ACC112 (cell line): ENCODE data around the gene FOXL3.
"Not testable (repeated sequence)": the region's sequence is repeated elsewhere in the genome, so short reads cannot be mapped to it uniquely, and the experiment has no call there.

ENCODE experiments used
- H2AFZ ChIP-seq: fragments of 200-600 bp; sonication (generic); one replicate; pipeline ENCODE4 v1.6.0; 2017; ENCODE audit warnings: antibody characterized with exemption, low read length; ENCODE audit not compliant: unreplicated experiment
- H3K27ac ChIP-seq: fragments of 200-600 bp; sonication (generic); 2 replicates; pipeline ENCODE4 v1.5.1; 2014; ENCODE audit warnings: low read depth, mild to moderate bottlenecking, antibody characterized with exemption, low read length, moderate library complexity
- H3K27me3 ChIP-seq: fragments of 200-600 bp; sonication (generic); 2 replicates; pipeline ENCODE4 v1.6.1; 2014; ENCODE audit warnings: mild to moderate bottlenecking, antibody characterized with exemption, low read length, moderate library complexity, mixed read lengths; ENCODE audit not compliant: insufficient read depth
- H3K36me3 ChIP-seq: fragments of 200-600 bp; sonication (generic); 2 replicates; pipeline ENCODE4 v1.6.1; 2016; ENCODE audit warnings: mild to moderate bottlenecking, antibody characterized with exemption, low read length, moderate library complexity, mixed read lengths; ENCODE audit not compliant: insufficient read depth
- H3K4me1 ChIP-seq: fragments of 200-600 bp; sonication (generic); one replicate; pipeline ENCODE4 v1.6.1; 2016; ENCODE audit warnings: low read length, mixed read lengths; ENCODE audit not compliant: insufficient read depth, unreplicated experiment, control insufficient read depth
- H3K4me3 ChIP-seq: fragments of 200-600 bp; sonication (generic); 2 replicates; pipeline ENCODE4 v1.5.1; 2014; ENCODE audit warnings: mild to moderate bottlenecking, low read depth, low read length
- H3K79me2 ChIP-seq: fragments of 200-600 bp; sonication (generic); one replicate; pipeline ENCODE4 v1.6.0; 2016; ENCODE audit warnings: low read length; ENCODE audit not compliant: control insufficient read depth, unreplicated experiment, insufficient read depth

FOXL3 gene

DNA sequence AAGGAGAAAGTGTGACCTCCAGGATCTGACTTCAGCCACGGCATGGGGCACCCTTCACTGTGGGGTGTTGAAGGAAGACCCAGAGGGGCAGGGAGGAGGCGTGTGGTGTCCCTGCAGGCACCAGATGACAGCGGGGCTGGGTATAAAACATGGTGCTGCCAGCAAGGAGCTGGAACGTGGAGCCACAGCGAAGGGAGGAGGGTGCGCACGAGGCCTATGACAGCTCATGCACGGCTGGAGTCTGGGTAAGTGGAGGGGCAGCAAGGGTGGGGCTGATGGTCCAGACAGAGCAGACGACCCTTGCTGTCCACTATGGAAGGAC lies 27.8 kb upstream of the FOXL3 start:
- no peak overlapping the region for H2AFZ ChIP-seq
- no peak overlapping the region for H3K4me3 ChIP-seq
- H3K27me3 ChIP-seq: no peaks in the 10 kb centered on the region

DNA sequence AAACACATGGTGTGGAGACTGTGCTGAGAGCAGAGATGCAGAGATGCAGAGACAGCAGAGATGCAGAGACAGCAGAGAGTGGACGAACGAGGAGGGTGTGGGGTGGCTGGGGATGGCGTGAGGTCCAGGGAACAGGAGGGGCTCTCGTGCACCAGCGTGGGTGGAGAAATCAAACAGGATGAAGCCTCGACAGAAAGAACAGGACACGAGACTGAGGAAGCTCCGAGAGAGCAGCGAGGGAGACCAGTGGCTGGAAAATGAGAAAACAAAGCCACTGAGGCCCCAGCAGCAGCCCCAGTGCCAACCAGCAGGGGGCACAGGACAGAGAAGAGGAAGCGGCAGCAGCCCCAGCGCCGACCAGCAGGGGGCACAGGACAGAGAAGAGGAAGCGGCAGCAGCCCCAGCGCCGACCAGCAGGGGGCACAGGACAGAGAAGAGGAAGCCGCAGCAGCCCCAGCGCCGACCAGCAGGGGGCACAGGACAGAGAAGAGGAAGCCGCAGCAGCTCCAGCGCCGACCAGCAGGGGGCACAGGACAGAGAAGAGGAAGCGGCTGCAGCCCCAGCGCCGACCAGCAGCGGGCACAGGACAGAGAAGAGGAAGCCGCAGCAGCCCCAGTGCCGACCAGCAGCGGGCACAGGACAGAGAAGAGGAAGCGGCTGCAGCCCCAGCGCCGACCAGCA lies 27.2 kb upstream of the FOXL3 start:
- peaks cover 41% of the 10 kb centered on the region for H3K36me3 ChIP-seq
- not testable (repeated sequence) for H3K4me1 ChIP-seq, H3K4me3 ChIP-seq, H2AFZ ChIP-seq, H3K27ac ChIP-seq, H3K79me2 ChIP-seq, H3K27me3 ChIP-seq

More for the DNA sequence above, 27.8 kb upstream of the FOXL3 start:
- no peaks in the 10 kb centered on the region for H3K4me1 ChIP-seq
- H3K36me3 ChIP-seq: peaks cover 45% of the 10 kb centered on the region
- H3K27ac ChIP-seq: no peak overlapping the region
- no peaks in the 10 kb centered on the region for H3K79me2 ChIP-seq

DNA sequence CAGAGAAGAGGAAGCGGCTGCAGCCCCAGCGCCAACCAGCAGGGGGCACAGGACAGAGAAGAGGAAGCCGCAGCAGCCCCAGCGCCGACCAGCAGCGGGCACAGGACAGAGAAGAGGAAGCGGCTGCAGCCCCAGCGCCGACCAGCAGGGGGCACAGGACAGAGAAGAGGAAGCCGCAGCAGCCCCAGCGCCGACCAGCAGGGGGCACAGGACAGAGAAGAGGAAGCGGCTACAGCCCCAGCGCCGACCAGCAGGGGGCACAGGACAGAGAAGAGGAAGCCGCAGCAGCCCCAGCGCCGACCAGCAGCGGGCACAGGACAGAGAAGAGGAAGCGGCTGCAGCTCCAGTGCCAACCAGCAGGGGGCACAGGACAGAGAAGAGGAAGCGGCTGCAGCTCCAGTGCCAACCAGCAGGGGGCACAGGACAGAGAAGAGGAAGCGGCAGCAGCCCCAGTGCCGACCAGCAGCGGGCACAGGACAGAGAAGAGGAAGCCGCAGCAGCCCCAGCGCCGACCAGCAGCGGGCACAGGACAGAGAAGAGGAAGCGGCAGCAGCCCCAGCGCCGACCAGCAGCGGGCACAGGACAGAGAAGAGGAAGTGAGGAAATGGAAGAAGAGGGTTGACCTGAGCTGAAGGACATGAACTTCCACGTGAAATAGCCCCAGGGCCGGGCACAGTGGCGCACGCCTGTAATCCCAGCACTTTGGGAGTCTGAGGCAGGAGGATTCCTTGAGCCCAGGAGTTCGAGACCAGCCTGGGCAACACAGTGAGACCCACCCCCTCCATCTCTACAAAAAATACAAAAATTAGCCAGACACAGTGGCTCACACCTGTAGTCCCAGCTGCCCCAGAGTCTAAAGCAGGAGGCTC lies 26.3 kb upstream of the FOXL3 start:
- not testable (repeated sequence) for H3K4me3 ChIP-seq, H2AFZ ChIP-seq, H3K27ac ChIP-seq, H3K79me2 ChIP-seq, H3K27me3 ChIP-seq, H3K4me1 ChIP-seq
- H3K36me3 ChIP-seq: peaks cover 34% of the 10 kb centered on the region

DNA sequence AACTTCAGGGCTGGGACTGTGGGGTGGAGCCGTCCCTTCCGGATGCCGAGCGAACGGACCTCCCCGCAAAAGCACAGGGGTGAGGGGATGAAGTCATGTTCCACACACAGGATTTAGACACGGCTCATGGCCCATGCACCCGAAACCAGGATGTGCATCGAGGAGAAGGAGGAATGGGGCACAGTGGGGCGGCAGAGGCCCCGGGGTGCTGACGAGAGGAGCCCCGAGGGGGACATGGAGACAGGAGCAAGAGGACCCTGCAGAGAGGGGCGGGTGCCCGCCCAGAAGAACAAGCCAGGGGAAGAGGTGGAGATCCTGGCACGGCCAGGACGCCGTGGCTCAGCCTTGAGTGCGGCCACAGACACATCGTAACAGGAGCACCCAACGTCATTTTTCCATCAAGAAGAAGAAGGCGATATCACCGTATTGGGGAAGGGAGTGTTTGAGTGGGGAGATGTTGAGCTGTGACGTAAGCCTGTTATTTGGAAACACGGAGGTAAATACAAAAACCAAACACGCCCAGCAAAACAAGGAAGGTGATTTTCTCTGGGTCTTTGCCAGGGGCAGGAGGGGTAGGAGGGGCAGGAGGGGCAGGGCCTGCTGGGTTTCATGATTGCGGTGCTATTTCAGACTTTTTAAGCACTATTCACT lies 25.3 kb upstream of the FOXL3 start:
- Histone ChIP-seq H3K27me3 (no peaks in the 10 kb centered on the region), H3K4me1 (no peaks in the 10 kb centered on the region)

DNA sequence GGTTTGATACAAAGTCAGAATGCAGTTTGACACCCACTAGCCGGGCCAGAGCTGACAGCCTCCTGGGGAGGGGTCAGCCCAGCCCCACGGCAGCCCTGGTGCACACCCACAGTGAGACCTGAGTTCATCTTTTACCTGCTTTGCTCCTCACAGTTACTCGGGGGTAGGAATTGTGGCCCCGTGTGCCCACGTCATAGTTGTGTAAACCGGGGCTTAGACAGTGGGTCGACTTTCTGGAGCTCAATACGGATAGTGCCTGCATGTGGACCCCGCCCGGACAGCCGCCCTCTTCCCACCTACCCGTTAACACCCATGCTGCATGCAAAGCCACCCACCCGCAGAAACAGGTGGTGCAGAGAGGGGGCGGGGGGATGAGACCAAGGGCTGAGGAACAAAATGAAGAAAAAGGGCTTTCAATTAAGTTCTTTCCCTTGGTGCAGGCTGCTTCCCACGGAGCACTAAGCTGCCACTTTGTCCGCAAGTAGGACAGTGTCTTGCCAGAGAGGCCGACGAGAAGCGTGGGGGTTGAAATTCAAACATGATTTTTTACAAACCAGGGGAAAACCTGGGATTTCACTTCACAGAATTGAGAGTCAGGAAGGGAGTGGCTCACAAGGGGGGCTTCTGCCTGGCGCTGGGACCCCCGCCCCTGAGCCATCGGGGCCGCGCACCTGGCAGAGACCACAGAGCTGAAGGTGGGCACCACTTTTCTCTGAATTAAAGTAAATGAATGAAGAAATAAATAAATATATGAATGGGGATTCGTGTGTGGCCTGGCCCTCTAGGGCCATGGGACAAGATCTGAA lies 24.6 kb upstream of the FOXL3 start:
- peaks cover 17% of the 10 kb centered on the region for H3K36me3 ChIP-seq
- H3K4me3 ChIP-seq: no peak overlapping the region
- H3K79me2 ChIP-seq: no peaks in the 10 kb centered on the region

More for the DNA sequence above, 25.3 kb upstream of the FOXL3 start:
- H3K27ac ChIP-seq: no peak overlapping the region
- H2AFZ ChIP-seq: no peak overlapping the region
- H3K36me3 ChIP-seq: peaks cover 24% of the 10 kb centered on the region
- no peaks in the 10 kb centered on the region for H3K79me2 ChIP-seq
- H3K4me3 ChIP-seq: no peak overlapping the region

DNA sequence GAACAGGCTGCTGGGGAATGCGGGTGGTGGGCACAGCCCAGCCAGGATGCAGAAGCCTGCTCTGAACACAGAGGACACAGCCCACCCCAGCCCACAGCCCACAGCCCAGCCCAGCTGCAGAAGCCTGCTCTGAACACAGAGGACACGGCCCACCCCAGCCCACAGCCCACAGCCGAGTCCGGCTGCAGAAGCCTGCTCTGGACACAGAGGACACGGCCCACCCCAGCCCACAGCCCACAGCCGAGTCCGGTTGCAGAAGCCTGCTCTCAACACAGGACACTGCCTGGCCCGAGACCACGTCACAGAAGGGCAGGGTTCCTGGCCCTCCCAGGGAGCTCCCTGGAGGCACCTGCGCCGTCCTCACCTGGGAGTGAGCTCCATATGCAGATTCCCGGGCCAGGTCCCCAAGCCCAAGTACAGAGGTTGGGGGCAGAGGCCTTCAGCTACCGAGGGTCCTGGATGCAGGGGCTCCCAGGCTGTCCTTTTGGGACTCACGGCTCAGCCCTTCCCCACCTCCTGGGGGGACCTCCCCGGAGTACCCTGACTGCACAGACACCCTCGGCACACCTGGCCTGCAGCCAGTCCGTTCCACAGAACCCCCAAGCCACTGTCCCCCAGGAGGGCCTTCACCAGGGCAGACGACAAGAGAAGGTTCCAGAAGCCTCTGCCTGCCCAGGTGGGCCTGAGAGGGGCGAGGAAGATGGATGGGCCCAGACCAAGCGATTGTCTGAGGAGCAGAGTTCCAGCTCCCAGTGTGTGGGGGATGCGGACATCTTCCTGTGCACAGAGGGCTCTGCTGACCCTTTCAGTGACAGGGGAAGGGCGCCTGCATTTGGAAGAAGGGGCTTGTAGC lies 23.7 kb upstream of the FOXL3 start:
- H3K79me2 ChIP-seq: no peaks in the 10 kb centered on the region
- H3K36me3 ChIP-seq: peaks cover 9% of the 10 kb centered on the region; the same call in 1 of the 2 replicates
- no peaks in the 10 kb centered on the region for H3K4me1 ChIP-seq
- no peak overlapping the region for H3K4me3 ChIP-seq
- no peak overlapping the region for H3K27ac ChIP-seq
- no peak overlapping the region for H2AFZ ChIP-seq
- H3K27me3 ChIP-seq: no peaks in the 10 kb centered on the region

More for the DNA sequence above, 24.6 kb upstream of the FOXL3 start:
- Histone ChIP-seq H2AFZ (no peak overlapping the region), H3K27me3 (no peaks in the 10 kb centered on the region), H3K4me1 (no peaks in the 10 kb centered on the region), H3K27ac (no peak overlapping the region)

DNA sequence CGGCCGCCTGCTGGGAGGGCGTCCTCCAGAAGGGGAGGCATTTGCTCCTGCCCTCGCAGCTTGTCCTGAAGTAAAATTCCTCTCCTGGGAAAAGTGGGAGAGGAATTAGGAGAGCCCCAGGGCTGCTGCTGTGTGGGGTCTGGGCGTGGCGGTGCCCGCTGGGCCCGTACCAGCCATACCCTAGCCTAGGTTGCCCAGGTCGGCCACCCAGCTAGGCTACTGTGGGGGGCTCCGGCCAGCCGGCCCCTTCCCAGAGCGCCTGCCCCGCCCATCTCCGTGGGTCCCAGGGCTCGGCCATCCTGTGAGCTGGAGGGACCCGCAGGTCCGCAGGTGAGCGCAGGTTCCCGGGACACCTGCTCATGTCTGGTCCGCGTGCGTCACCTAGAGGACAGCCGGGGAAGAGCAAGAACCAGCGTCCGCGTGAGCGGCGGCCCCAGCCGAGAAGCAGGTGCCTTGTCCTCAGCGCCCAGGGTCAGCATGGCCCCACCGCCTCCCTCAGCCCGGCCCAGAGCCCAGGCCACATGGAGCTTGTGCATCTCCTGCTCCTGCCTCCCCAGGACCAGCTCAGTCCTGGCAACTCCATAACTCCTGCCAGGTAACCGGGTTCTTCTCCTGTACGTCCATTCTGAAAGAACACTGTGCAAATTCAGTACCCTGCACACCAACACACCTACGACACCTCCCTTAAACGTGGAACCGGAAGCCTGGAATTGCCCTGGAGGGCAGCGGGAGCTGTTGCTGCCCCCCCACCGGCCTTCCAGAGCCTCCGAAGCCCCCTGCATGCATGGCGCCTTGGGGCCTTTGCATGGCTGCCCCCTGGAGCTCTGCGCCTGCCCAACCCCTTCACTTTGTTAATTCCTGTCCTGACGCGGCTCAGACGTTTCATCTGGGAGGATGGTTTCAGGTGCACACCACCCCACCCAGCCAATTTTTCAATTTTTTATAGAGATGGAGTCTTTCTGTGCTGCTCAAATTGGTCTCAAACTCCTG lies 22.8 kb upstream of the FOXL3 start:
- Histone ChIP-seq H2AFZ (no peak overlapping the region), H3K36me3 (0 out of 2 replicates have a peak, but pooled peaks cover under 1% of the 10 kb centered on the region), H3K27ac (no peak overlapping the region), H3K4me1 (no peaks in the 10 kb centered on the region), H3K79me2 (no peaks in the 10 kb centered on the region), H3K27me3 (no peaks in the 10 kb centered on the region), H3K4me3 (no peak overlapping the region)

DNA sequence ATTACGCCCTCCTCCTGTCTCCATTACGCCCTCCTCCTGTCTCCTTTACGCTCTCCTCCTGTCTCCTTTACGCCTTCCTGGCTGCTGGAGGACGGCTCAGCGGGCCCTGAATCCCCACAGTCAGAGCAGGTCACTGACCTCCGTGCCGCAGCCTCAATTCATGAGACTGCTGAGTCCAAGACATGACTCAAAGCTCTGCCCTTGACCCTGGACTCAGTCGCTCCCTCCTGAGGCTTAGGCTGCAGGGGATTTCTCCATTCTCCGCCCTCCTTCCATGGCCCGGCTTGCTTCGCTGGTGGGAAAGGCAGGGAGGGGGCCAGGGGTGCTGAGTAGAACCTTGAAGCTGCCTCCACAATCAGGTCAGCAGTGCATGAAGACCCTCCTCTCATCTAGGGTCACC lies 21.0 kb upstream of the FOXL3 start:
- no peaks in the 10 kb centered on the region for H3K79me2 ChIP-seq
- no peak overlapping the region for H3K27ac ChIP-seq
- H2AFZ ChIP-seq: no peak overlapping the region
- no peaks in the 10 kb centered on the region for H3K27me3 ChIP-seq
- H3K4me1 ChIP-seq: no peaks in the 10 kb centered on the region
- no peak overlapping the region for H3K4me3 ChIP-seq
- H3K36me3 ChIP-seq: no peaks in the 10 kb centered on the region

DNA sequence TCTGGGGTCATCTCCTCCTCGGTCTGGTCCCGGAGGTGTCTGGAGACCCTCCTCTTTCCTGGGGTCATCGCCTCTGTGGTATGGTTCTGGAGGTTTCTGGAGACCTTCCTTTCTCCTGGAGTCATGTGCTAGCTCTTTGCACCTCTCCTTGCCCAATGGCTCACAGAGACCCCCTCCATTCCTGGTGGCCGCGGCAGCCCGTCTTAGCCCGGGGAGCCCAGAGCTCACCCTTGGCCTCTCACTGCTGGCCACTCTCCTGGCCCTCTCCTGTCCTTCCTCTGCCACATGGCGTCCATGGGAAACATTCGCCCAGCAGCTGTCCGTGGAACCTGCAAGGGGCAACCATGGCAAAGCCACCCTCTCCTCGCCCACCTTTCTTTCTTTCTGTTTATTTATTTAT lies 20.2 kb upstream of the FOXL3 start:
- H3K27ac ChIP-seq: no peak overlapping the region
- H3K27me3 ChIP-seq: no peaks in the 10 kb centered on the region
- no peaks in the 10 kb centered on the region for H3K79me2 ChIP-seq
- H3K4me3 ChIP-seq: no peak overlapping the region
- H2AFZ ChIP-seq: no peak overlapping the region
- H3K4me1 ChIP-seq: no peaks in the 10 kb centered on the region
- H3K36me3 ChIP-seq: no peaks in the 10 kb centered on the region
